HEK293 (cell line): Measurements from ENCODE around the gene LRIT3.
A peak's percentile ranks its signal among the peaks of the same experiment; 100 is the strongest.

Experiments used
- CTCF ChIA-PET: fragments of 350-600 bp; formaldehyde crosslinking; extraction: SDS; loops from one replicate; lab custom pipeline; 2021; ENCODE audit warnings: antibody characterized with exemption; lab: Yijun Ruan, JAX
- POLR2A ChIA-PET: fragments of 300-600 bp; formaldehyde crosslinking; extraction: SDS; loops from one replicate; lab custom pipeline; 2020; ENCODE audit warnings: antibody characterized with exemption, inconsistent platforms; lab: Yijun Ruan, JAX
- H3K27ac ChIP-seq: fragments of 200-500 bp; sonication (Bioruptor generic); 2 replicates; pipeline ENCODE4 v1.5.1; 2014; ENCODE audit warnings: low read depth, low read length, control low read depth, inconsistent platforms; ENCODE audit errors: extremely low read depth
- H3K36me3 ChIP-seq, 2 experiments: fragments of 200-500 bp in 1 of 2; sonication (Bioruptor generic) in 1 of 2; 1 replicate in 1 of 2; 2 replicates in 1 of 2; pipeline ENCODE4 v1.5.1; 2014 to 2017; ENCODE audit warnings: inconsistent platforms in 2 of 2, low read length in 2 of 2; ENCODE audit not compliant: control insufficient read depth in 2 of 2, insufficient read depth in 1 of 2
- H3K4me1 ChIP-seq: fragments of 200-500 bp; sonication (Bioruptor generic); 2 replicates; pipeline ENCODE4 v1.5.1; 2014; ENCODE audit warnings: mild to moderate bottlenecking, low read length, inconsistent platforms; ENCODE audit not compliant: control insufficient read depth, insufficient read depth
- H3K4me3 ChIP-seq: 2 replicates; pipeline ENCODE4 v1.5.1; 2011; ENCODE audit warnings: low read depth, mild to moderate bottlenecking, control low read depth, low read length, moderate library complexity
- H3K9me3 ChIP-seq: fragments of 200-500 bp; sonication (Bioruptor generic); 2 replicates; pipeline ENCODE4 v1.5.1; 2014; ENCODE audit warnings: low read depth, low read length, inconsistent platforms; ENCODE audit not compliant: control insufficient read depth, insufficient read depth
- EGR2 ChIP-seq: fragments of 450-650 bp; formaldehyde crosslinking; IDR thresholded peaks from 2 replicates; pipeline ENCODE4 v1.5.1; 2016; ENCODE audit warnings: low read depth, missing biosample characterization, missing genetic modification characterization
- FEZF1 ChIP-seq: fragments of 450-650 bp; formaldehyde crosslinking; IDR thresholded peaks from 2 replicates; pipeline ENCODE4 v1.5.1; 2016; ENCODE audit warnings: missing biosample characterization, missing genetic modification characterization
- GLI2 ChIP-seq: fragments of 450-650 bp; formaldehyde crosslinking; IDR thresholded peaks from 2 replicates; pipeline ENCODE4; 2017; ENCODE audit warnings: missing biosample characterization, missing genetic modification characterization, low read depth, borderline replicate concordance
- IKZF3 ChIP-seq: fragments of 450-650 bp; IDR thresholded peaks from 2 replicates; pipeline ENCODE4 v1.5.0; 2018; ENCODE audit warnings: missing biosample characterization, mild to moderate bottlenecking, missing genetic modification characterization, moderate library complexity
- MEIS1 ChIP-seq: sonication (generic); formaldehyde crosslinking; IDR thresholded peaks from 2 replicates; pipeline ENCODE4 v1.8.1; 2022; ENCODE audit warnings: missing genetic modification reagents, mild to moderate bottlenecking, borderline replicate concordance
- OVOL3 ChIP-seq: fragments of 450-650 bp; formaldehyde crosslinking; IDR thresholded peaks from 2 replicates; pipeline ENCODE4 v1.5.1; 2016; ENCODE audit warnings: missing biosample characterization, missing genetic modification characterization
- SALL2 ChIP-seq: fragments of 450-650 bp; formaldehyde crosslinking; IDR thresholded peaks from 2 replicates; pipeline ENCODE4 v1.5.0; 2017; ENCODE audit warnings: missing biosample characterization, mild to moderate bottlenecking, missing genetic modification characterization, borderline replicate concordance
- ZNF146 ChIP-seq: fragments of 450-650 bp; formaldehyde crosslinking; IDR thresholded peaks from 2 replicates; pipeline ENCODE4 v1.5.1; 2016; ENCODE audit warnings: missing biosample characterization, missing genetic modification characterization
- ZNF157 ChIP-seq: fragments of 450-650 bp; formaldehyde crosslinking; IDR thresholded peaks from 2 replicates; pipeline ENCODE4 v1.5.1; 2016; ENCODE audit warnings: missing biosample characterization, missing genetic modification characterization
- ZNF16 ChIP-seq: fragments of 450-650 bp; formaldehyde crosslinking; IDR thresholded peaks from 2 replicates; pipeline ENCODE4 v1.5.1; 2016; ENCODE audit warnings: low read depth, missing biosample characterization, missing genetic modification characterization
- ZNF366 ChIP-seq: fragments of 450-650 bp; formaldehyde crosslinking; conservative IDR thresholded peaks from 2 replicates; pipeline ENCODE4 v1.5.1; 2016; ENCODE audit warnings: missing biosample characterization, missing genetic modification characterization
- ZNF776 ChIP-seq: fragments of 450-650 bp; formaldehyde crosslinking; IDR thresholded peaks from 2 replicates; pipeline ENCODE4 v1.5.0; 2017; ENCODE audit warnings: missing biosample characterization, missing genetic modification characterization, borderline replicate concordance
- TF ChIP-seq, protein P1 (sequence below): fragments of 450-650 bp; formaldehyde crosslinking; IDR thresholded peaks from 2 replicates; pipeline ENCODE4 v1.5.1; 2016; ENCODE audit warnings: missing biosample characterization, missing genetic modification characterization
- TF ChIP-seq, protein P2 (sequence below): fragments of 450-650 bp; formaldehyde crosslinking; IDR thresholded peaks from 2 replicates; pipeline ENCODE4 v1.5.1; 2017; ENCODE audit warnings: missing biosample characterization, missing genetic modification characterization
- TF ChIP-seq, protein P3 (sequence below): fragments of 450-650 bp; formaldehyde crosslinking; IDR thresholded peaks from 2 replicates; pipeline ENCODE4 v1.5.1; 2017; ENCODE audit warnings: missing biosample characterization, mild to moderate bottlenecking, missing genetic modification characterization, moderate library complexity
- TF ChIP-seq, protein P4 (sequence below): fragments of 450-650 bp; formaldehyde crosslinking; IDR thresholded peaks from 2 replicates; pipeline ENCODE4 v1.5.1; 2016; ENCODE audit warnings: missing biosample characterization, missing genetic modification characterization, borderline replicate concordance
- TF ChIP-seq, protein P5 (sequence below): sonication (generic); formaldehyde crosslinking; IDR thresholded peaks from 2 replicates; pipeline ENCODE4 v1.8.1; 2022; ENCODE audit warnings: mild to moderate bottlenecking, moderate library complexity, missing genetic modification reagents

Gene LRIT3

DNA sequence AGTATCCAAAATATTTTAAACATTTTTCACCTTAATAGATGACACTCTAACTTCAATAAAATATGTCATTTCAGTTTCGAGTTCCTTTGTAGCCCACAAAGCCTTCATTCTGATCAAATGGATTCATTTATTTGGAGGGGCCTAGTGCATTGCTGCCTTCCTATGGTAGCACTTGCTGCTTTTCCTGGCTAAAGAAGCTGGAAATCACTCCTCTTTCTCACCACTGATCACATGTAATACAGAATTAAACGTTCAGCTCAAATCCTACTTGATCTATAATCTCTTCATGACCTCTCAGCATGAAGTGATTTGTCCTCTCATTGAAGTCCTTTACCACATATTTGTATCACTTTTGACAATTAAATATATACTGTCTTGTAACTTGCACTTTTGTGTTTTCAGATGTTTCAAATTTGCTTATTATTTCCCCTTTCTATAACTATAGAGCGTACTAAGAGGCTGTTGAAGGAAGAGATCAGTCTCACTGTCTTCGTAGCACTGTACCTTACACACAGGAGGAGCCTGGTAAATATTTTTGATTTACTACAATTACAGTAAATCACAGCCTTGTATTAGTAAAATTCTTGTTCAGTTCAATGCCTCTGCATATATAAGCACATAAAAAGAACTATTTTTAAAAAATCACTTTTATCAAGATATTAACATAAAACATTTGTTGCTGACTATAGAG, 46.7 kb upstream of the LRIT3 start:
- CTCF ChIA-PET: no interaction called here
- POLR2A ChIA-PET: no interaction called here
- Histone ChIP-seq H3K4me3 (no peak overlapping the region), H3K36me3 (no peaks in the 10 kb centered on the region), H3K9me3 (no peaks in the 10 kb centered on the region), H3K27ac (no peak overlapping the region), H3K4me1 (no peaks in the 10 kb centered on the region)
- TF ChIP-seq, protein P1, sequence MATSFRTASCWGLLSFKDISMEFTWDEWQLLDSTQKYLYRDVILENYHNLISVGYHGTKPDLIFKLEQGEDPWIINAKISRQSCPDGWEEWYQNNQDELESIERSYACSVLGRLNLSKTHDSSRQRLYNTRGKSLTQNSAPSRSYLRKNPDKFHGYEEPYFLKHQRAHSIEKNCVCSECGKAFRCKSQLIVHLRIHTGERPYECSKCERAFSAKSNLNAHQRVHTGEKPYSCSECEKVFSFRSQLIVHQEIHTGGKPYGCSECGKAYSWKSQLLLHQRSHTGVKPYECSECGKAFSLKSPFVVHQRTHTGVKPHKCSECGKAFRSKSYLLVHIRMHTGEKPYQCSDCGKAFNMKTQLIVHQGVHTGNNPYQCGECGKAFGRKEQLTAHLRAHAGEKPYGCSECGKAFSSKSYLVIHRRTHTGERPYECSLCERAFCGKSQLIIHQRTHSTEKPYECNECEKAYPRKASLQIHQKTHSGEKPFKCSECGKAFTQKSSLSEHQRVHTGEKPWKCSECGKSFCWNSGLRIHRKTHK (tag by site-specific recombination): no peak
- TF ChIP-seq, protein P2, sequence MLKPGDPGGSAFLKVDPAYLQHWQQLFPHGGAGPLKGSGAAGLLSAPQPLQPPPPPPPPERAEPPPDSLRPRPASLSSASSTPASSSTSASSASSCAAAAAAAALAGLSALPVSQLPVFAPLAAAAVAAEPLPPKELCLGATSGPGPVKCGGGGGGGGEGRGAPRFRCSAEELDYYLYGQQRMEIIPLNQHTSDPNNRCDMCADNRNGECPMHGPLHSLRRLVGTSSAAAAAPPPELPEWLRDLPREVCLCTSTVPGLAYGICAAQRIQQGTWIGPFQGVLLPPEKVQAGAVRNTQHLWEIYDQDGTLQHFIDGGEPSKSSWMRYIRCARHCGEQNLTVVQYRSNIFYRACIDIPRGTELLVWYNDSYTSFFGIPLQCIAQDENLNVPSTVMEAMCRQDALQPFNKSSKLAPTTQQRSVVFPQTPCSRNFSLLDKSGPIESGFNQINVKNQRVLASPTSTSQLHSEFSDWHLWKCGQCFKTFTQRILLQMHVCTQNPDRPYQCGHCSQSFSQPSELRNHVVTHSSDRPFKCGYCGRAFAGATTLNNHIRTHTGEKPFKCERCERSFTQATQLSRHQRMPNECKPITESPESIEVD: no peak
- TF ChIP-seq ZNF366 (tag by site-specific recombination) (no peak), ZNF146 (tag by site-specific recombination) (no peak)

DNA sequence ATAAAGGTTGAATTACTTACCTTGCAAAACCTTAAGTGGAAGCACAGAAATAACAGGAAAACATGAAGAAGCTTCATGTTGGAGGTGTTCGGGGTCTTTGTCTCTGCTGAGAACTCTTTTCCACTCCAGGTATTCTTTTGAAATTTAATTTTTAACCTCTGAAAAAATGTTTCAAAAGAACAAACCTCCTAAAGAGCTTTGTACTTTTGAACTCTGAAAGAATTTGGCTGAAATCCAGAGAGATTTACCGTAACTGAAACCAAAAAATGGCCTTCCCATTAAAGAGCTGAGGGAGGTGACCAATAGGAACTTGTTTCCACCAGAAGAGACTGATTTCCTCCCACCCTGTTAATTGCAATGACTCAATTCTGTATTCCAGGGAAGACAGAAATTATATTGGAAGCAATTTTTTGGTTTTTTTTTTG, 46.0 kb upstream of the LRIT3 start, which contains the start of gene CFI:
TSS of gene CFI (minus strand) at position 105 of the 425 bp plus-strand sequence. CDS start at position 77, 28 bp downstream.
- Histone ChIP-seq H3K4me3 (no peak within 1 kb of the TSS), H3K27ac (no peak within 1 kb of the TSS), H3K9me3 (no peaks in the 10 kb centered on the region), H3K4me1 (no peaks in the 10 kb centered on the region), H3K36me3 (no peaks in the 10 kb centered on the region)
- ChIA-PET CTCF (interaction anchor here (0.8 kb wide), 1 partner anchor 109 kb away, joined by 4 read pairs; no protein-coding TSS in a partner anchor), POLR2A (no interaction called here)
- TF ChIP-seq ZNF776 (tag by site-specific recombination): no peak
- TF ChIP-seq SALL2 (tag by site-specific recombination): no peak
- TF ChIP-seq, protein P2: 0 out of 2 replicates have a peak, but pooled peaks have one; percentile 29
- peak; percentile 28; the same call in 1 of the 2 replicates for TF ChIP-seq FEZF1

DNA sequence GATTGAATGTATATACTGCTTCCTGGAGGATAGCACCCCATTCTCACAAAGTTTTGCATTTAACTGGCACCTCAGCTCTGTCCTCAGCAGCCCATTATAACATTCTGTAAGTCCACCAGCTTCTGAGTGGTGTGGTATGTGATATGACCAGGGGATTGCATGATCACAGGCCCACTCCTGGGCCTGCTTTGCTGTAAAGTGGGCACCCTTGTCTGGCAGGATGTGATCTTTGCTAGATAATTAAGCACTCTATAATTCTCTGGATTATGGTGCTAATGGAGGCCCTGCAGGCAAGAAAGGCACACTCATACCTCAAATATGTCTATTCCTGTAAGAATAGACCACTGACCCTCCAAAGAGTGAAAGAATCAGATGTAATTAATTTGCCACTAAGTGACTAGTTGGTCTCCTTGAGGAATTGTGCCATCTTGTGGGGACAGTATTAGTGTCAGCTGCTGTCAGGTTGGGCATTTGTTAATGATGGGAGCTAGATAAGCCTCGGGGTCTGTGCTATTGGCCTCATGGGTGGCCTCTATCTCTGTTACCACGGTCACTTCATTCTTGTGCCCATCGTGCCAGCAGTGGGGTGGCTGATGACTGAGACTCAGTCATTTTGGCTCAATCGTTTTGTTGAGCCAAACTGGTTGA, 43.9 kb upstream of the LRIT3 start:
- ChIA-PET CTCF (interaction anchor here (0.5 to 1.7 kb wide), 8 partner anchors 18 to 381 kb away, joined by 3 to 9 read pairs (median 4); no protein-coding TSS in a partner anchor), POLR2A (no interaction called here)
- no peak overlapping the region for H3K4me3 ChIP-seq
- H3K36me3 ChIP-seq: no peaks in the 10 kb centered on the region
- H3K4me1 ChIP-seq: no peaks in the 10 kb centered on the region
- no peak overlapping the region for H3K27ac ChIP-seq
- no peaks in the 10 kb centered on the region for H3K9me3 ChIP-seq
- TF ChIP-seq IKZF3 (tag by site-specific recombination) (no peak), GLI2 (tag by site-specific recombination) (no peak), ZNF16 (no peak), MEIS1 (no peak), OVOL3 (tag by site-specific recombination) (no peak), ZNF157 (no peak), EGR2 (tag by site-specific recombination) (no peak)
- TF ChIP-seq, protein P3, sequence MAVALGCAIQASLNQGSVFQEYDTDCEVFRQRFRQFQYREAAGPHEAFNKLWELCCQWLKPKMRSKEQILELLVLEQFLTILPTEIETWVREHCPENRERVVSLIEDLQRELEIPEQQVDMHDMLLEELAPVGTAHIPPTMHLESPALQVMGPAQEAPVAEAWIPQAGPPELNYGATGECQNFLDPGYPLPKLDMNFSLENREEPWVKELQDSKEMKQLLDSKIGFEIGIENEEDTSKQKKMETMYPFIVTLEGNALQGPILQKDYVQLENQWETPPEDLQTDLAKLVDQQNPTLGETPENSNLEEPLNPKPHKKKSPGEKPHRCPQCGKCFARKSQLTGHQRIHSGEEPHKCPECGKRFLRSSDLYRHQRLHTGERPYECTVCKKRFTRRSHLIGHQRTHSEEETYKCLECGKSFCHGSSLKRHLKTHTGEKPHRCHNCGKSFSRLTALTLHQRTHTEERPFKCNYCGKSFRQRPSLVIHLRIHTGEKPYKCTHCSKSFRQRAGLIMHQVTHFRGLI: 0 out of 2 replicates have a peak, but pooled peaks have one; percentile 47
- TF ChIP-seq, protein P4, sequence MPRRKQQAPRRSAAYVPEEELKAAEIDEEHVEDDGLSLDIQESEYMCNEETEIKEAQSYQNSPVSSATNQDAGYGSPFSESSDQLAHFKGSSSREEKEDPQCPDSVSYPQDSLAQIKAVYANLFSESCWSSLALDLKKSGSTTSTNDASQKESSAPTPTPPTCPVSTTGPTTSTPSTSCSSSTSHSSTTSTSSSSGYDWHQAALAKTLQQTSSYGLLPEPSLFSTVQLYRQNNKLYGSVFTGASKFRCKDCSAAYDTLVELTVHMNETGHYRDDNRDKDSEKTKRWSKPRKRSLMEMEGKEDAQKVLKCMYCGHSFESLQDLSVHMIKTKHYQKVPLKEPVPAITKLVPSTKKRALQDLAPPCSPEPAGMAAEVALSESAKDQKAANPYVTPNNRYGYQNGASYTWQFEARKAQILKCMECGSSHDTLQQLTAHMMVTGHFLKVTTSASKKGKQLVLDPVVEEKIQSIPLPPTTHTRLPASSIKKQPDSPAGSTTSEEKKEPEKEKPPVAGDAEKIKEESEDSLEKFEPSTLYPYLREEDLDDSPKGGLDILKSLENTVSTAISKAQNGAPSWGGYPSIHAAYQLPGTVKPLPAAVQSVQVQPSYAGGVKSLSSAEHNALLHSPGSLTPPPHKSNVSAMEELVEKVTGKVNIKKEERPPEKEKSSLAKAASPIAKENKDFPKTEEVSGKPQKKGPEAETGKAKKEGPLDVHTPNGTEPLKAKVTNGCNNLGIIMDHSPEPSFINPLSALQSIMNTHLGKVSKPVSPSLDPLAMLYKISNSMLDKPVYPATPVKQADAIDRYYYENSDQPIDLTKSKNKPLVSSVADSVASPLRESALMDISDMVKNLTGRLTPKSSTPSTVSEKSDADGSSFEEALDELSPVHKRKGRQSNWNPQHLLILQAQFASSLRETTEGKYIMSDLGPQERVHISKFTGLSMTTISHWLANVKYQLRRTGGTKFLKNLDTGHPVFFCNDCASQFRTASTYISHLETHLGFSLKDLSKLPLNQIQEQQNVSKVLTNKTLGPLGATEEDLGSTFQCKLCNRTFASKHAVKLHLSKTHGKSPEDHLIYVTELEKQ (tag by site-specific recombination): no peak
- TF ChIP-seq, protein P5, sequence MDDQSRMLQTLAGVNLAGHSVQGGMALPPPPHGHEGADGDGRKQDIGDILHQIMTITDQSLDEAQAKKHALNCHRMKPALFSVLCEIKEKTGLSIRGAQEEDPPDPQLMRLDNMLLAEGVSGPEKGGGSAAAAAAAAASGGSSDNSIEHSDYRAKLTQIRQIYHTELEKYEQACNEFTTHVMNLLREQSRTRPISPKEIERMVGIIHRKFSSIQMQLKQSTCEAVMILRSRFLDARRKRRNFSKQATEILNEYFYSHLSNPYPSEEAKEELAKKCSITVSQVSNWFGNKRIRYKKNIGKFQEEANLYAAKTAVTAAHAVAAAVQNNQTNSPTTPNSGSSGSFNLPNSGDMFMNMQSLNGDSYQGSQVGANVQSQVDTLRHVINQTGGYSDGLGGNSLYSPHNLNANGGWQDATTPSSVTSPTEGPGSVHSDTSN (CRISPR knock-in tag): no peak
